Hindlimb muscle (tissue), 1 donor: ENCODE measurements around the gene TMEM198. TPM values are rescaled to one million over a fixed set of nuclear protein-coding genes. Genes with fewer than 3 reads are reported as not detected.

Experiments used
- DNase-seq: peaks from one replicate; pipeline ENCODE4 v3.0.0-alpha.2; 2013
- polyA plus RNA-seq: library from polyadenylated mRNA; unstranded; fragments of 120-200 nt; gene quantifications from one replicate; pipeline ENCODE4 v1.2.1, GENCODE V29; 2013; ENCODE audit not compliant: insufficient read length

Gene TMEM198
- 3.6 TPM for polyA plus RNA-seq

GRCh38 chr2:219543596-219544358 lies at the start of gene TMEM198, which contains the start of gene CHPF:
Gene TMEM198, plus strand, starts transcription at chr2:219544028. Its CDS starts 700 bp downstream, at chr2:219544728.
Gene CHPF, minus strand, starts transcription at chr2:219543809. Its CDS starts 271 bp downstream, at chr2:219543538.
- peak; percentile 99 for DNase-seq

GRCh38 chr2:219494952-219495530 lies 48.8 kb upstream of the TMEM198 start:
- no peak for DNase-seq

GRCh38 chr2:219495531-219496122 lies 48.2 kb upstream of the TMEM198 start:
- peak; percentile 58 for DNase-seq

- no peak for DNase-seq
Measured at GRCh38 chr2:219496247-219496824, 47.5 kb upstream of the TMEM198 start.

- no peak for DNase-seq
Measured at GRCh38 chr2:219496825-219497494, 46.9 kb upstream of the TMEM198 start.

GRCh38 chr2:219497495-219498279 lies 46.1 kb upstream of the TMEM198 start:
- DNase-seq, result peak; percentile 85

- DNase-seq, result peak; percentile 98
Measured at GRCh38 chr2:219498280-219499057, 45.4 kb upstream of the TMEM198 start, which contains the start of gene GMPPA. Gene GMPPA, plus strand, starts transcription at chr2:219498891. Its CDS starts 1,085 bp downstream, at chr2:219499976.

- no peak for DNase-seq
Measured at GRCh38 chr2:219499058-219499307, 44.8 kb upstream of the TMEM198 start.

GRCh38 chr2:219499555-219499954 lies 44.3 kb upstream of the TMEM198 start:
- DNase-seq, result no peak

GRCh38 chr2:219500135-219500534 lies 43.7 kb upstream of the TMEM198 start:
- no peak for DNase-seq

GRCh38 chr2:219501849-219502248 lies 42.0 kb upstream of the TMEM198 start:
- no peak for DNase-seq

- DNase-seq, result no peak
Measured at GRCh38 chr2:219502618-219503017, 41.2 kb upstream of the TMEM198 start.

- no peak for DNase-seq
Measured at GRCh38 chr2:219505585-219505984, 38.2 kb upstream of the TMEM198 start.

GRCh38 chr2:219506153-219506801 lies 37.6 kb upstream of the TMEM198 start:
- DNase-seq, result no peak

- no peak for DNase-seq
Measured at GRCh38 chr2:219506802-219507526, 36.9 kb upstream of the TMEM198 start.

GRCh38 chr2:219507581-219508443 lies 36.0 kb upstream of the TMEM198 start:
- no peak for DNase-seq

- DNase-seq, result no peak
Measured at GRCh38 chr2:219508444-219508734, 35.4 kb upstream of the TMEM198 start.

- no peak for DNase-seq
Measured at GRCh38 chr2:219508971-219509779, 34.7 kb upstream of the TMEM198 start.
